ENCODE measurements around the gene CXCL17. TPM values are rescaled to one million over a fixed set of nuclear protein-coding genes. Genes with fewer than 3 reads are reported as not detected.
A peak's percentile ranks its signal among the peaks of the same experiment; 100 is the strongest.

The CXCL17 gene
- total RNA-seq, 1 donor from 2014 or later: 0.48 TPM

- H3K27ac Mint-ChIP-seq: no peak overlapping the region
- TF ChIP-seq CTCF (IDR thresholded peaks at IDR 0.05; ENCODE audit: unreplicated experiment): no peak
- no peaks in the 10 kb centered on the region for H3K36me3 Mint-ChIP-seq (ENCODE audit: insufficient read depth)
- H3K27me3 Mint-ChIP-seq: peaks cover 9% of the 10 kb centered on the region
- no peak overlapping the region for H3K4me3 Mint-ChIP-seq (ENCODE audit: low read depth)
- H3K9me3 Mint-ChIP-seq (ENCODE audit: low read depth): no peaks in the 10 kb centered on the region
- peaks cover 18% of the 10 kb centered on the region for H3K4me1 Mint-ChIP-seq (ENCODE audit: low read depth)
- no peak for DNase-seq (ENCODE audit: low spot score, unreplicated experiment)
These were observed 26.8 kb upstream of the CXCL17 start for GRCh38 chr19:42469311-42470235.

GRCh38 chr19:42468273-42468796 lies 25.6 kb upstream of the CXCL17 start:
- DNase-seq (ENCODE audit: low spot score, unreplicated experiment): no peak
- no peak for TF ChIP-seq CTCF (IDR thresholded peaks at IDR 0.05; ENCODE audit: unreplicated experiment)
- Mint-ChIP-seq H3K36me3 (ENCODE audit: insufficient read depth) (no peaks in the 10 kb centered on the region), H3K27ac (no peak overlapping the region), H3K4me1 (ENCODE audit: low read depth) (peaks cover 15% of the 10 kb centered on the region), H3K4me3 (ENCODE audit: low read depth) (no peak overlapping the region), H3K9me3 (ENCODE audit: low read depth) (no peaks in the 10 kb centered on the region), H3K27me3 (peaks cover 8% of the 10 kb centered on the region)

DNA sequence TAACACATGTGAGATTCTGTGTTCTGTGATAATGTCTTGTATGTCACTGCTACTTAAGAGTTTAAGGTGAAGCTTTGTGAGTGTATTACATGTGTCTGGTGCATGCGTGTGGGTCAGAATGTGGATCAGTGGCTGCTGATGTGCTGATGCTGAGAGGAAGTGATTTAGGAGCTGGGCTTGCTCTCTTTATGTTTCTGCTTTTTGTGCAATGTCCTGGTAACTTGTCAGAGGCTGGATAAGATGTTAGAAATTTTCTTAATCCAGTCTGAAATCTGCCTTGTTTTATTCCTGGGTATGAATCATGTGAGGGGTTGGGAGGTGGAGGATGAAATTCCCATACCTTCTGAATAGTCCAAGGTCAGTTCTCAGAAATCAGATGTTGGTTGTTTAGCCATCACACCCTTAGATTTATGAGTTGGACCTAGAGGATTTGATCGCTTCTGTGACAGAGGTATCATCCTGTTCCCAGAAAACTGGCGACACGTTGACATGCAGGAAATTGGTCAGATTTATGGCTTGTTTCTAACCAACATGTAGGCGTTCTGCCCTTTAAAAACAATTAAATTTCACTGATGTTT lies 24.5 kb upstream of the CXCL17 start:
- Mint-ChIP-seq H3K4me1 (ENCODE audit: low read depth) (peaks cover 11% of the 10 kb centered on the region), H3K27me3 (peaks cover 3% of the 10 kb centered on the region), H3K4me3 (ENCODE audit: low read depth) (no peak overlapping the region), H3K36me3 (ENCODE audit: insufficient read depth) (no peaks in the 10 kb centered on the region), H3K9me3 (ENCODE audit: low read depth) (no peaks in the 10 kb centered on the region), H3K27ac (no peak overlapping the region)
- DNase-seq (ENCODE audit: low spot score, unreplicated experiment): no peak
- no peak for TF ChIP-seq CTCF (IDR thresholded peaks at IDR 0.05; ENCODE audit: unreplicated experiment)

- Mint-ChIP-seq H3K27me3 (peaks cover 3% of the 10 kb centered on the region), H3K4me3 (ENCODE audit: low read depth) (no peak overlapping the region), H3K36me3 (ENCODE audit: insufficient read depth) (no peaks in the 10 kb centered on the region), H3K27ac (peak overlapping the region; percentile 45), H3K4me1 (ENCODE audit: low read depth) (peaks cover 11% of the 10 kb centered on the region), H3K9me3 (ENCODE audit: low read depth) (no peaks in the 10 kb centered on the region)
- TF ChIP-seq CTCF (IDR thresholded peaks at IDR 0.05; ENCODE audit: unreplicated experiment): no peak
- no peak for DNase-seq (ENCODE audit: low spot score, unreplicated experiment)
These were observed 23.9 kb upstream of the CXCL17 start for GRCh38 chr19:42466521-42467182.

GRCh38 chr19:42465827-42466280 lies 23.1 kb upstream of the CXCL17 start:
- no peak for DNase-seq (ENCODE audit: low spot score, unreplicated experiment)
- Mint-ChIP-seq H3K36me3 (ENCODE audit: insufficient read depth) (no peaks in the 10 kb centered on the region), H3K9me3 (ENCODE audit: low read depth) (no peaks in the 10 kb centered on the region), H3K27me3 (peaks cover 3% of the 10 kb centered on the region), H3K4me3 (ENCODE audit: low read depth) (no peak overlapping the region), H3K27ac (no peak overlapping the region), H3K4me1 (ENCODE audit: low read depth) (peaks cover 11% of the 10 kb centered on the region)
- no peak for TF ChIP-seq CTCF (IDR thresholded peaks at IDR 0.05; ENCODE audit: unreplicated experiment)

All from progenitor cell of endocrine pancreas (in vitro differentiated cells).